HG02970 (cell line): ENCODE results near the gene CYB5R2.

Source experiments
- ATAC-seq: cut with Tn5 transposase; IDR thresholded peaks from one replicate; pipeline ENCODE4 v1.9.1; 2021; ENCODE audit warnings: mild to moderate bottlenecking, moderate library complexity, moderate number of reproducible peaks; ENCODE audit not compliant: unreplicated experiment, low FRiP score

CYB5R2 gene

GRCh38 chr11:7642747-7643146 lies 30.6 kb downstream of the CYB5R2 start:
- ATAC-seq, result no peak

- ATAC-seq, result no peak
Observed at GRCh38 chr11:7640816-7641215, 32.5 kb downstream of the CYB5R2 start.

GRCh38 chr11:7639643-7640025 lies 33.7 kb downstream of the CYB5R2 start:
- no peak for ATAC-seq

DNA sequence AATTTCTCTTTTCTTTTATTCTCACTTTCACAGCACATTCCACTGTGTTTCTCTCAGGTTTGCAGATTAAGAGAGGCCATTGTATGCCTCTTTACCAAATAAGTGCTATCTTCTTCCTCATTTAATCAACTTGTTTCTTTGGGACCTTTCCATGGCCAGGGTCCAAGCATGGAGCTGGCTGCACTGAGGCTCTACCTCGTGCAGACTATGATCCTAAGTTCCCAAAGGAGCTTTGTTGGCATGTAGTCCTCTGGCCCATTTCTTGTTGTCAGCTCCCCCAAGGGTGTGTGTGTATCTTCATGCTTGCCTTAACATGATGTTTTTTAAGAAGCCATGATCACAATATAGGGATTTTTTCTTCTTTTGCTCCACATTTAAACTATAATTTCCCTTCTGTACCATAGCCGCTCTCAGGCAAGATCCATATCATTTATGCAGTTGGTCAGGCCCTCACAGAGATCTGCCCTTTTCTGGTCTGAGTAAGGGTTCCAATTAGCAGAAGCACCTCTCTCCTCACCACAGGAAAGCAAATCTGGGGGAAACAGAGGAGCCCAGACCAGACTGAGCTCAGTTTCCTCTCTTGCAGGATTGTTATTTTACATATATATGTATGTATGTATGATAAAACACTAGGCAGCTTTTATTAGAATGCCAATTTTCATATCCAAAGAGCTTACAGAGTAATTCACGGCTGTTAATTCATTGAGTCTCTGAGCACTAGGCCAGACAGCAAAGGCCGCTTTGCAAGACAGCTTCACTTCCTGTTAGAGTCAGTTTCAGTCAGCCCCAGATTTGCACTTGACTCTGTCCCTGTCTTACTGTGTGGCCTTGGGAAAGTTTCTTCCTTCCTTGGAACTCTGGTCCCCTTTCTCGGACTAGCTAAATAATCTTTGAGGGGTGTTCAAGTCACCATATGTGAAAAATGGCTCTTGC lies 34.3 kb downstream of the CYB5R2 start:
- no peak for ATAC-seq

- ATAC-seq, result no peak
Observed at GRCh38 chr11:7637447-7638157, 35.7 kb downstream of the CYB5R2 start.

- ATAC-seq, result no peak
Observed at GRCh38 chr11:7636350-7636749, 37.0 kb downstream of the CYB5R2 start.

GRCh38 chr11:7635708-7636107 lies 37.6 kb downstream of the CYB5R2 start:
- ATAC-seq, result no peak

DNA sequence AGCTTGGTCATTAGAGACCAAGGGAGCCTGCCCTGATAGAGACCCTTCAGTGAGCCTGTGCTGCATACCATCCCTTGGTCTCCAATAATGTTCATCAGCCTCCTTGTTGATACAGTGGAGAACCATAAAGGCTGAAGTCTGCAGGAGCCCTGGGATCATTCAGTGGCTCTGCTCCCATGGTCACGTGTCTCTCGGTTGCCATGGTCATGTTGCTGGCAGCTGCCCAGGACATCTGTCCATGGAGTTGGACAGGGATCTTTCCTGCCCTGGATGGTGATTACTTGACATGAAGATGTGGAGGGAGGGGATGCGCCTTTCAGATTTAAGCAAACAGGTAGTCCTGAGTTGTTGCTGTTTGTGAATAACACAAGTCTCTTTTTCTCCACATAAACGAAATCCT lies 38.2 kb downstream of the CYB5R2 start:
- no peak for ATAC-seq

DNA sequence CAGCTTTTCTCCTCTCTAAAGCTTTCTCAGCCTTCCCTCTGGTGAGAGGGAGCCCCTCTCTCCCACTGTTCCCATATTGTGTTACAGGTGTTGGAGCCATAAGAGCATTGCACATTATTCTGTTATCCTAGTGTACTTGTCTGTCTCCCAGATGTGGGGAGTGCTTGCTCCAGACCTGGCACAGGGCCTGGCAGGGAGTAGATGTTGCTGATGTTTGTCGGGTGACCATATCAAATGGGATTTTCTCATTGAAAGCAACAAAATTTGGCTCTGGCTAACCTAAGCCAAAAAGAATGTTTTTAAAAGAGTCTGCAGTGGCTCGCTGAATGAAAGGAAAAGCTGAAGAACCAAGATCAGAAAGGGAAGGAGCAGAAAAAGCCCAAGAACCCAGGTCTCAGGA lies 41.1 kb downstream of the CYB5R2 start:
- ATAC-seq, result no peak

- ATAC-seq, result no peak
Observed at GRCh38 chr11:7630002-7630401, 43.3 kb downstream of the CYB5R2 start.

DNA sequence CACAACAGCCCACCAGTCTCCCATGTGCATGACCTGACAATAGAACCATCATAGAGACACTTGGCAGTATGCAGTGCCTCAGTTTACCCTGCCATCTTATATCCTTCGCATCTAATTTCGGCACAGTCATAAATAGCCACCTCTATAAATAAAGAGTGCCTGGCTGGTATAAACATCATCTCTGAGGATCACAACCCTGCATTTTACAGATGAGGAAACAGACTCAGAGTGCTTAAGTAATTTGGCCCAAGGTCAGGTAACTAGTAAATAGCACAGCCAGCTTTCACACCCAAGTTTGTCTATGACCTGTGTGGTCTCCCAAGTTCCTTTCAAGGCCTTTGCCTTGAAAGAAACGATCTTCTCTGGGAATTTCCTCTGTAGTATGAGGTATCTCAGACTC lies 44.6 kb downstream of the CYB5R2 start:
- ATAC-seq, result no peak

- ATAC-seq, result no peak
Observed at GRCh38 chr11:7622721-7623120, 50.6 kb downstream of the CYB5R2 start.

- no peak for ATAC-seq
Observed at GRCh38 chr11:7621554-7621953, 51.7 kb downstream of the CYB5R2 start.

- no peak for ATAC-seq
Observed at GRCh38 chr11:7621090-7621489, 52.2 kb downstream of the CYB5R2 start.

- no peak for ATAC-seq
Observed at GRCh38 chr11:7619322-7619721, 54.0 kb downstream of the CYB5R2 start.

GRCh38 chr11:7617032-7617431 lies 56.3 kb downstream of the CYB5R2 start:
- ATAC-seq, result no peak
